Measurements from ENCODE around the gene NPHP3.

Gene NPHP3

DNA sequence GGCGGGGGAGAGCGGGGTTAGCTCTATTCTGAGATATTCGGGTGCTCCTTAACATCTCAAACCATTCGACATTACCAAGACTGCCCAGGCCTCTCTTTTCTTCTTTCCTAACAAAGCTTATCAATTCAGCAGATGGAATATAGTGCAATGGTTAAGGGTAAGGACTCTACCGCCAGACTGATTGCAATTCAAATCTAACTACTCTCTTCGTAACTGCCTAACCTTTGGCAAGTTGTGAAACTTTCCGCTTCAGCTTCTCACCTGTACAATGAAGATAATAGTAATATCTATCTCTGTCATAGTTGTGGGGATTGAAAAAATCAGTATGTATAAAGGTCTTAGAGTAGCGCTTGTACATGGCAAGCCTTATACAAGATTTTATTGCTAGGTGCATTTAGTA, 61.1 kb downstream of the NPHP3 start:
- Histone ChIP-seq H3K4me1 (ENCODE audit: low read depth, poor library complexity, severe bottlenecking) (peaks cover 31% of the 10 kb centered on the region), H3K27me3 (ENCODE audit: insufficient read depth, low read depth) (no peaks in the 10 kb centered on the region), H3K4me3 (IDR thresholded peaks at IDR 0.05; ENCODE audit: insufficient read depth, low read depth, low read length) (peak overlapping the region; percentile 90), H3K9ac (peak overlapping the region; percentile 96; the same call in 1 of the 2 replicates), H3K27ac (peak overlapping the region; percentile 90; the same call in 1 of the 2 replicates), H3K79me2 (ENCODE audit: insufficient read depth, low read depth) (peaks cover 71% of the 10 kb centered on the region), H3K4me2 (peak overlapping the region; percentile 88), H3K36me3 (ENCODE audit: insufficient read depth) (no peaks in the 10 kb centered on the region), H2AFZ (ENCODE audit: low read depth) (peak overlapping the region; percentile 96), H4K20me1 (ENCODE audit: insufficient read depth) (0 out of 2 replicates have a peak, but pooled peaks cover 8% of the 10 kb centered on the region)
- TF ChIP-seq, protein P1, sequence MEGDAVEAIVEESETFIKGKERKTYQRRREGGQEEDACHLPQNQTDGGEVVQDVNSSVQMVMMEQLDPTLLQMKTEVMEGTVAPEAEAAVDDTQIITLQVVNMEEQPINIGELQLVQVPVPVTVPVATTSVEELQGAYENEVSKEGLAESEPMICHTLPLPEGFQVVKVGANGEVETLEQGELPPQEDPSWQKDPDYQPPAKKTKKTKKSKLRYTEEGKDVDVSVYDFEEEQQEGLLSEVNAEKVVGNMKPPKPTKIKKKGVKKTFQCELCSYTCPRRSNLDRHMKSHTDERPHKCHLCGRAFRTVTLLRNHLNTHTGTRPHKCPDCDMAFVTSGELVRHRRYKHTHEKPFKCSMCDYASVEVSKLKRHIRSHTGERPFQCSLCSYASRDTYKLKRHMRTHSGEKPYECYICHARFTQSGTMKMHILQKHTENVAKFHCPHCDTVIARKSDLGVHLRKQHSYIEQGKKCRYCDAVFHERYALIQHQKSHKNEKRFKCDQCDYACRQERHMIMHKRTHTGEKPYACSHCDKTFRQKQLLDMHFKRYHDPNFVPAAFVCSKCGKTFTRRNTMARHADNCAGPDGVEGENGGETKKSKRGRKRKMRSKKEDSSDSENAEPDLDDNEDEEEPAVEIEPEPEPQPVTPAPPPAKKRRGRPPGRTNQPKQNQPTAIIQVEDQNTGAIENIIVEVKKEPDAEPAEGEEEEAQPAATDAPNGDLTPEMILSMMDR (conservative IDR thresholded peaks at IDR 0.05; ENCODE audit: low read depth, low read length) = no peak

DNA sequence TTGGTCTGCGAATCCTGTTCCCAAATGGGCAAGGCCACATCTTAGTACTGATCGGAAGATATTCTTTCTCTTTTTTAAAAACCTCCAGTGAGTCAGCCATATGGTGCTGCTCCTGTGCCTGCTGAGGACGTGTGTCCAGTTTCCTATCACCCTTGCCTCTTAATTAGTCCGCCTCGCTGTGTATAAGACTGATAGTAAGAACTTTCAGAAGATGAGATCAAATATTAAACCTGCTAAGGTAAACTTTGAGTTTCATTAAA, 61.5 kb downstream of the NPHP3 start:
- Histone ChIP-seq H3K4me1 (ENCODE audit: low read depth, poor library complexity, severe bottlenecking) (peaks cover 31% of the 10 kb centered on the region), H4K20me1 (ENCODE audit: insufficient read depth) (0 out of 2 replicates have a peak, but pooled peaks cover 8% of the 10 kb centered on the region), H2AFZ (ENCODE audit: low read depth) (peak overlapping the region; percentile 96), H3K27me3 (ENCODE audit: insufficient read depth, low read depth) (no peaks in the 10 kb centered on the region), H3K4me3 (IDR thresholded peaks at IDR 0.05; ENCODE audit: insufficient read depth, low read depth, low read length) (peak overlapping the region; percentile 90), H3K79me2 (ENCODE audit: insufficient read depth, low read depth) (peaks cover 68% of the 10 kb centered on the region), H3K9ac (peak overlapping the region; percentile 96), H3K27ac (peak overlapping the region; percentile 90), H3K4me2 (peak overlapping the region; percentile 88), H3K36me3 (ENCODE audit: insufficient read depth) (no peaks in the 10 kb centered on the region)
- TF ChIP-seq, protein P1 (conservative IDR thresholded peaks at IDR 0.05; ENCODE audit: low read depth, low read length) = no peak

DNA sequence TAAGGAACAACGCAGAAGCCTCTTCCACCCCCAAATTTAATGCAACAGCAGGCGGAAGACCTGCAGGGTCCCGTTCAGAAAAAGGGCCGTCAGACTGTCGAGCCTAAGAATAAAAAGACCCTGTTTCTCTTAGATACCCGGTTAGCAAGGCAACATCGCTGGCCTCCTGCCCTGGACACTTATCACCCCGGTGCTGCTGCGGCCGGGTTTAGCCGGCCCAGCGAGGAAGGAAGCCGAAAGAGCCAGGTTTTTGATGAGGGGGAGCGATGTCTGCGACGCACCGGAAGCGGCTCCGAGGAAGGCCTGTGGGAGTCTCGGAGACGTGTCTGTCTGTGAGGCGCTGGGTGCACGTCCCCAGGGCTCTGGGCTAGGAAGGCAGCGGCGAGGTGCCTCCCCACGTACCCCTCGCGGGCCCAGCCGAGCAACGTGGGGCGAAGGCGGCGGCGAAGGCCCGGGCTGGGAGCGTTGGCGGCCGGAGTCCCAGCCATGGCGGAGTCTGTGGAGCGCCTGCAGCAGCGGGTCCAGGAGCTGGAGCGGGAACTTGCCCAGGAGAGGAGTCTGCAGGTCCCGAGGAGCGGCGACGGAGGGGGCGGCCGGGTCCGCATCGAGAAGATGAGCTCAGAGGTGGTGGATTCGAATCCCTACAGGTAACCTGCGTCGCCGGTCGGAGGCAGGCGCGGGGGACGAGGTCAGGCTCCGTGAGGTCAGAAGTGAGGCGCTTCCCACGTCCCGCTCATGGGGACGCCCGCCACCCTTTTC, 62.0 kb downstream of the NPHP3 start, which contains the start of gene UBA5:
TSS of gene UBA5 (plus strand) at position 278 of the 759 bp plus-strand sequence. CDS start at position 487, 209 bp downstream.
- H3K79me2 ChIP-seq (ENCODE audit: insufficient read depth, low read depth) = peaks cover 63% of the 10 kb centered on the region
- TF ChIP-seq, protein P1 (conservative IDR thresholded peaks at IDR 0.05; ENCODE audit: low read depth, low read length) = no peak
- H3K4me3 ChIP-seq (IDR thresholded peaks at IDR 0.05; ENCODE audit: insufficient read depth, low read depth, low read length) = peak within 1 kb of the TSS; percentile 90
- H2AFZ ChIP-seq (ENCODE audit: low read depth) = peak within 1 kb of the TSS; percentile 96
- peak within 1 kb of the TSS; percentile 96 for H3K9ac ChIP-seq
- H3K27ac ChIP-seq = peak within 1 kb of the TSS; percentile 90
- no peaks in the 10 kb centered on the region for H3K27me3 ChIP-seq (ENCODE audit: insufficient read depth, low read depth)
- peaks cover 31% of the 10 kb centered on the region for H3K4me1 ChIP-seq (ENCODE audit: low read depth, poor library complexity, severe bottlenecking)
- H4K20me1 ChIP-seq (ENCODE audit: insufficient read depth) = 0 out of 2 replicates have a peak, but pooled peaks cover 8% of the 10 kb centered on the region
- peak within 1 kb of the TSS; percentile 88 for H3K4me2 ChIP-seq
- no peaks in the 10 kb centered on the region for H3K36me3 ChIP-seq (ENCODE audit: insufficient read depth)

DNA sequence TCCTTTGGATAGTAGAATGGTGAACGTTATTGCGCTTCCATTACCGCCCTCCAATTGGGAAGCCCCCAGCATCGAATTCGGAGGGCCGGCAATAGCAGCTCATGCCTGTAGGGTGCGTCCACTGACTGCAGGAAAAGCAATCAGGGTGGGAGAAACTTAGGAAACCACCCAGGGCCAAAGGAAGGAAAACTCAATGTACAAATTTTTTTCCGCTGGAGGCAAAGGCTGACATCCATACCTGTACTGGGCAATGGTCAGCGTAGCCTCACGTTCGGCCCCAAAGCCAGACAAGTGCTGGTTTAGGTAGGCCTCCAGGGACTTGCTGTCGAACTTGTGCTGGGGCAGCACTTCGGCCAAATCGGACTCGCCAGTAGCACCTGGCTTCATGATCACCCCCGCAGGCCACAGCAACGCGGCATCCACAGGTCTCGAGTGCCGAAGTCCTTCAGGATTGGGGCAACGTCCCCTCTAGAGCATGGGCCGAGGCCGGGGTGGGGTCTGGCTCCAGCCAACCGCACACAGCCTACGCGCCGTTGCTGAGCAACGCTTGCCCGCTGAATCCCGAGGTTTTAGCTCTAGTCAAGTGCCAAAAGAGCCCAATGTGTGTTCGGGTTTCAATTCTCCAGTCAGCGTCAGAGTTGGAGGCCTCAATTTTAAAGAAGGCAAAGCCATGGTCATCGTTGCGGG, 62.7 kb downstream of the NPHP3 start, which contains the start of gene ACAD11:
TSS of gene ACAD11 (minus strand) at position 445 of the 687 bp plus-strand sequence. CDS start at position 387, 58 bp downstream.
- H3K9ac ChIP-seq = peak within 1 kb of the TSS; percentile 96
- H3K36me3 ChIP-seq (ENCODE audit: insufficient read depth) = no peaks in the 10 kb centered on the region
- peak within 1 kb of the TSS; percentile 90 for H3K4me3 ChIP-seq (IDR thresholded peaks at IDR 0.05; ENCODE audit: insufficient read depth, low read depth, low read length)
- H3K4me2 ChIP-seq = peak within 1 kb of the TSS; percentile 88
- no peaks in the 10 kb centered on the region for H3K27me3 ChIP-seq (ENCODE audit: insufficient read depth, low read depth)
- H3K27ac ChIP-seq = peak within 1 kb of the TSS; percentile 90
- TF ChIP-seq, protein P1 (conservative IDR thresholded peaks at IDR 0.05; ENCODE audit: low read depth, low read length) = peak; percentile 61
- 0 out of 2 replicates have a peak, but pooled peaks cover 8% of the 10 kb centered on the region for H4K20me1 ChIP-seq (ENCODE audit: insufficient read depth)
- H3K4me1 ChIP-seq (ENCODE audit: low read depth, poor library complexity, severe bottlenecking) = peaks cover 31% of the 10 kb centered on the region
- peaks cover 55% of the 10 kb centered on the region for H3K79me2 ChIP-seq (ENCODE audit: insufficient read depth, low read depth)
- H2AFZ ChIP-seq (ENCODE audit: low read depth) = peak within 1 kb of the TSS; percentile 96
